Ovary (tissue), 3 donors: Measurements from ENCODE around the gene C15orf39.

Experiments used
- CTCF ChIP-seq, 3 donors: fragments of 450-650 bp in 2 of 3; fragments of 200-600 bp in 1 of 3; IDR thresholded peaks; one replicate each; pipeline versions ENCODE4 v1.5.1 to v1.8.0; 2016 to 2022; ENCODE audit warnings: antibody characterized with exemption in 3 of 3, mild to moderate bottlenecking in 1 of 3
- EP300 ChIP-seq: sonication (generic); formaldehyde crosslinking; IDR thresholded peaks from one replicate; pipeline ENCODE4 v1.6.1; 2017; ENCODE audit warnings: antibody characterized with exemption
- POLR2A ChIP-seq: fragments of 450-650 bp; IDR thresholded peaks from one replicate; pipeline ENCODE4 v1.6.1; 2017; ENCODE audit warnings: antibody characterized with exemption, mild to moderate bottlenecking, moderate library complexity
- donor health status: DM: no; HTN: no; CAD: no.

- TF ChIP-seq CTCF (IDR thresholded peaks at IDR 0.05), result no peak
- TF ChIP-seq POLR2A, result no peak
- no peak for TF ChIP-seq EP300
These were observed 22.6 kb downstream of the C15orf39 start for GRCh38 chr15:75224281-75224680.
